HPDE6-E6E7 (cell line): ENCODE measurements around the gene PSMD14.

Experiments
- DNase-seq: peaks from one replicate; pipeline ENCODE4 v3.0.0; 2011; ENCODE audit warnings: missing footprints; ENCODE audit errors: extremely low spot score

The PSMD14 gene

DNA sequence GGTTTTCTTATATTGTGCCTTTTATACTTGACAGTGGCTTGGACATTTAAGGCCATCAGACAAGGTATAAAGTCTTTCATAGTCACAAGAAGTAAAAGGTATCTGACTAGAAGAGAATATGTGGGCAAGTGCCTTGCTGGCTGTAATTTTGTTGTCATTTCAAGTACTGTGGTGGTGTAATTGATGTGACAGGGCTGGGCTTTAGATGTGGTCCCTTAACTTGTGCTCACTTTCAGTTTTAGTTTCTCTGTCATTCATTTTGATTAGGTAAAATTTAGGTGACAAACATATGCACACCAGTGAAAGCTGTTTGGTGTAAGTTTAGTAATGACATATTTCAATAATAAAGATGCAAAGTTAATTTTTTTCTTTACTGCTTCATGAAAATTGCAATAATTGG, 76.6 kb downstream of the PSMD14 start:
- DNase-seq = no peak

DNA sequence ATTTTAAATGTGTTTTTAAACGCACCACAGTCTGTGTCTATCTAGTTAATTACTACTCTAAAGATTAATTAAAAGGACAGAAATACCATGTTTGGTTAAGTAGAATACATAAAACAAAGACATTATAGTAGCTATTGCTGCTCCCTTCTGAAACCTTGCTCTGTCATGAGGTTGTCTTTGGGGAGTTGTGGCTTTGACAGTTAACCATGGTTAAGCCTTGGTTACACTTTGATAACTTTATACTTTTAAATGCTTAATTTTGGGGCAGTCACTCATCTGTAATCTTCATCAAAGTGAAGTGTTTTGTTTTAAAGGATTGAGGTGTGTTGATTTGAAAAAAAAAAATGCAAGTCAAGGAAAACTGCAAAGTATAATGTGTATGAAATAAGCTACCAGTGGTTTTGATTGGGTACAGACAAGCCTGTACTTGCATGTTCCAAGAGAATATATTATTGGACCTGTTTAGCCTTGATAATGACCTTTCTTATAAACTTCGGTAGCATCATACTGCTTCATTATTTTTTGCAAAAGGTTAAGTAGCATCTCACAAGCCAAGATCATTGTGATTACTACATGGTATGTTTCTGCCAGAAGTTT, 78.1 kb downstream of the PSMD14 start:
- no peak for DNase-seq

DNA sequence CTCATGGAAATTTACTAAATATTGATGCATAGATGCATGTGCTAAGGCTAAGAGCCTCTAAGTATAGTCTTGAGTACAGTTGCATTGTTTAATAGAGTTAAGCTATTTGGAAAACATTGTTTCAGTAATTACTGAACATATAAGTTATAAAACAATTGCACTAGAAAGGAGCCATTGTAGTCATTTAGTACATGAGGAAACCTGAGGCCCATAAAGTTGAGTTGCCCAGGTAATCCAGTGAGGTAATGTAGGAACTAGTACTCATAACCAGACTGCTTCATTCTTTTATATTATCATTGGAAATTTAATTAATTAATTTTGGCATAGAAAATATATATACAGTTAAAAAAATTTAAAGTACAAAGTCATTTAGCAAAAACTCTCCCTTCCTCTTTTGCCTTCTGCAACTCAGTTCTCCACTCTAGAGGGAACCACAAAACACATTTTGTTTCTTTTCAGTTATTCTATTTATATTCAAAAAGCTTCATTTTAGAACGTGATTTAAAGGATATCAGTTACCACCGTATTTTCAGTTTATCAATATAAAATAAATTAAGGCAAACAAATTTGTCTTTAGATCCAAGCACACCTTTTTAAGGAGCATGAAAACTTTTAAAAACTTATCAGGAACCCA, 80.0 kb downstream of the PSMD14 start:
- no peak for DNase-seq

DNA sequence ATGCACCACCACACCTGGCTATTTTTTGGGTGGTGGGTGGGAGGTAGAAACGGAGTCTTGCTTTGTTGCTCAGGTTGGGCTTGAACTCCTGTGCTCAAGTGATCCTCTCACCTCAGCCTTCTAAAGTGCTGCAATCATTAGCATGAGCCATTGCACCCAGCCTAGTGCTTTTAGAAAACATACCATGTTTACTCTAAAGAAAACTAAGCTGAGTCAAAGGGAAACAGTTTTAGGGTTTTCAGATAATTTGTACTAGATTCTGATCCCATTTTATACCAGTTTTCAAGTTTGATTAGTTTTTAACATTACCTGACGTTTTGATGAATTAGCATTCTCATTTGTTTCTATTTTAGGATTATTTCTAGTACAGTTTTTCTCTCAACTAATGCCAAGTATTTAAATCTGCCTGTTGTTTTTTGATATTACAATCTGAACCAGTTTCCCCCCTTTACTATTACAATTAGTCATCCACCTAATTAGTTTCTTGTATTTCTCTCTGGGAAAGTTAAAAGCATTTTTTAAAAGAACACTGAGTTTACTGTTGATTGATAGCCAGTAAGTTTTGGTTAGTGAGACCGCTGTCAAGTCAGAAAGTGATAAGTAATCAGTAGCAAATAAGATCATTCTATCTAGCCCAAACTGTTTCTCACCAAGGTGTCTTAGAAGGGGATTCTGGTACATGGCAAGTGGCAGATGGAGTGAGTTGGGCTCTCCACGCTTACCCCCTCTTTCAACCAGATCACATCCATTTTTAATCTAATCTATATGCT, 83.7 kb downstream of the PSMD14 start:
- DNase-seq = no peak

DNA sequence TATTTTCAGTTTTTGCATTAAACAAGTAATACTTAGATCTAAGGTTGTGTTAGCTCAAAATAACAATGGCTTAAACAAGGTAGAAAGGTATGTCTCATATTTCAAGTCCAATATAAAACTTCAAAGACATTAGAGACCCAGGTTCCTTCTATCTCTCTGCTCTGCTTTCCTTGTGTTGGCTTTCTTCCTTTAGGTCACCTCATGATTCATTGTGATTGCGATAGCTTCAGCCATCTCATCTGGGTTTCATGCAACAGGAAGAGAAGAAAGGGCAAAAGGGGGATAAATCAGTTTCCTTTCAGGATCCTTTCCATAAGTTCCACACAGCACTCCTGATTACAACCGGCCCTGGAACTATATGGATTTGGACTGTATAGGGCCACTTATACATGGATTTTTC, 91.9 kb downstream of the PSMD14 start:
- DNase-seq = no peak

DNA sequence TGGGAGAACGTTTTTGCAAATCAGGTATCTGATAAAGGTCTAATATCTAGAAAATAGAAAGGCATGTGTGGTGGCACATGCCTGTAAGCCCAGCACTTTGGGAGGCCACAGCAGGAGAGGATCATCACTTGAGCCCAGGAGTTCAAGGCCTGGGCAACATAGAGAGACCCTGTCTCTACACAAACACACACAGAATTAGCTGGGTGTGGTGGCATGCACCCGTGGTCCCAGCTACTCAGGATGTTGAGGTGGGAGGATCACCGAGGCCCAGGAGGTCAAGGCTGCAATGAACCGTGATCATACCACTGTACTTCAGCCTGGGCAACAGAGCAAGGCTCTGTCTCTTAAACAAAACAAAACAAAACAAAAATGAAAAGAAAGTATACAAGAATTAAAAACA, 94.1 kb downstream of the PSMD14 start:
- DNase-seq = no peak

DNA sequence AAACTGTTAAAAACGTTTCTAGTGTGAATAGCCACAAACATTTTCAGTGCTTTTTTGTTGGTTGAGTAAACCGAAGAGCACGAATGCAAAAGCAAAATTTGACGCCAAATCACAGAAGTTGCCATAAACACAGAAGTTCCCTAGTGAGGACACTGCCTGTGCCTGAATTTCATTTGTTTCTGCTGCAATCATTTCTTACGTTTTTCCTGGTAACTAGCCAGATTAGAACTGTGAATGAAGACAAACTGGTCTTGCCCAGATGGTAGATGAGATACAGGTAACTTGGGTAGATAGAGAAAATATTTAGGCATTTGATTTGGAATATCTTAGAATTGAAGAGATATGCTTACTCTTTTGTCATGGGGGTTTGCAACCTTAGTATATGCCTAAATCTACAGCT, 98.1 kb downstream of the PSMD14 start:
- no peak for DNase-seq

DNA sequence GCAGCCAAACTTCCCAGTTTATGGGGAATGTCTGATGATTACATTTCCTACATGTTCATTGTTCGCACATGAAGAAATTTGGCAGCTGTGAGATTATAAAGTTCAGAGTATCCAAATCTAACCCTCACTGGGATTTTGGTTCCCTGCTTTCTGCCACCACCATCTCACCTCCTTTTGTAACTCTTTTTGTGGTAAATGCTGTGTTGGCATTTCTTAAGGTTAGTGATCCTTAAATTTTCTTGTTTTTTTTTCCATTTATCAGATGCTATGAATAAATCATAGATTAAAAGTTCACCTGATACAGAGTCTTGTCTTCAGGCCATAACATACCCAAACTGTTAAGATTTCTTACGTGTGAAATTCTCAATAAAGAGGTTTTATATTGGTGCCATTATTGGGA, 99.4 kb downstream of the PSMD14 start:
- DNase-seq = no peak

DNA sequence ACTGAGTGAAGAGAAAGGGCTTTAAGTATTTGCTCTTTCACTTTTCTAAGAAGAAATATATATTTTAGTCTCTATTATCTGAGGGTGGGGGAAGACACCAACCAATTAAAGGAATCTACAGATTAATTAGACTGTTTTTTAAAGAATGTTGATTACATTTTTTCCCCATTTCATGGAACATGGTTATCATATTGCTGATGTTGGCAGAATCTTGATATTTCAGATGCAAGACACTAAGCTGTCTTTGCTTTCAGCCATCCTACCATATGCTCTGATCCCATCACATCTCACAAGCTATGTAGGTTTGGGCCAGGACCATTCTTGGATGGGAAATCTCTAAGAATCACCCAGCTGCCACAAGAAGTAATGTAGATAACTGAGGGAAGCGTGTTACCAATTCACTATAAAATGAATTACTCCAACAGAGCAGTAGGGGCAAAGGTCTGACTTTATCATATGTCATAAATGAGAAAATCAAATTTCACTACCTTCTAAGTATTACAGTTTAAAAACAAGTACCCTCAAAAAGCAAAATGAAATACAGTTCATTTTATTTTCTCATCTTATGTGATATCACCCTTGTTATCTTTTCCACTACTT, 101.2 kb downstream of the PSMD14 start:
- no peak for DNase-seq

DNA sequence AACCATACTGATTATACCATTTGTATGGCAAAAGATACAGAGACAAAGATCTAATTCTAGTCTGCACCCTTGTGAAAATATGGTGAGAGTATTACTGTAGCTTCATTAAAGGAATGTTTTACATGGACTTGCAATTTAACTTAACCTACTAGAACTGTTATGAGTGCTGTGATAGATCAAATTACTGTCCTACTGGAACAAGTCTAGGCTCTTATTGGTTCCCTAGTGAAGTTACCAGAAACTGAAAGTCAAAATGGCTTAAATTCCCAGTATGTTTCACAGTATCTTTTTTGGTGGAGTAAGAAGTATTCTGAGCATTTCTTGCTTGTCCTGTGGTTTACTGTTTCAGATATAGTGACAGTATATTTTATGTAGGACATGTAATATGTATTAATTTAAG, 104.1 kb downstream of the PSMD14 start:
- DNase-seq = no peak

DNA sequence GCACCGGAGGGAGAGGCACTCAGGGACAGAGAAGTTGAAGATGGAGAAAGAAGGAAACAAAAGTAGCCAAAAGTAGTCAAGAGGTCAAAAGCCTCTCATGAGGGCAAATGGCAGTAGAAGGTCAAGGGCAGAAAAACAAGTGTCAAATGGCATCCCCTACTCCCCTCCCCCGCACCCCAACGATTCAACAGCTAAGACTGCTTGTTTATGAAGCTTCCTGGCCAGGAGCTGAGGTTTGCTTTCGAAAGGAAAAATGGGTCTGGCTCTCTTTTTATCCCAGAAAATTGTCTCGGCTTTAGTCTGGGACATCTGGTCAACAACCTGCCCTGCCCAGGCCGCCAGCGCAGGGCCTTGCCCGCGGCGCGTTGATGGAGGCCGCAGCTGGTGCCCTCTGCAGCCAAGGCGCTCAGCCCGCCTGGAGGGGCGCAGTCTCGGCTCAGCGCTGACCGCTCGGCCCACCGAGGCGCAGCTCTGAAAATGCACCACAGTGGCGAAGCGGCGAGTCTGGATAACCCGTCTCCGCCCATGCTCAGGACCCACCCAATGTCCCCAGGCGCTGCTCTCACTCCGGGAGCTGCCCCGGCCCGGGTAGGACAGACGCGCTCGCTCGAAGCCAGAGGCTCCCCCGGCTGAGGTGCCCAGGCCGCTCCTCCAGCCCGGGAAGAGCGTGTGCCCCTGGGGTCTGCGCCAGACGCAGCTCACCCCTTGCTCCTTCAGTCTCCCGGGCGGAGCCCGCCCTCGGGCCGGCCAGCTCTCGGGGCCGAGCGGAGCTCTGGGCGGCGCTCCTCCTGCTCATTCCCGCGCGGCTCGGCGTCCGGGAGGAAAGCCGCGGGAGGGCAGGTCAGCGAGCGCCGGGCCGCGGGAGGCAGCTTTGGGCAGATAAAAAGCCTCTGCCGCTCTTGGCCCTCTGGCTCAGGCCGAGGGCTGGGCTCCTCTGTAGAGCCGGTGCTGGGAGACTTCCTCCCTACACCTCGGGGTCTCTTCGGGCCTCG, 106.1 kb downstream of the PSMD14 start:
- DNase-seq = no peak

DNA sequence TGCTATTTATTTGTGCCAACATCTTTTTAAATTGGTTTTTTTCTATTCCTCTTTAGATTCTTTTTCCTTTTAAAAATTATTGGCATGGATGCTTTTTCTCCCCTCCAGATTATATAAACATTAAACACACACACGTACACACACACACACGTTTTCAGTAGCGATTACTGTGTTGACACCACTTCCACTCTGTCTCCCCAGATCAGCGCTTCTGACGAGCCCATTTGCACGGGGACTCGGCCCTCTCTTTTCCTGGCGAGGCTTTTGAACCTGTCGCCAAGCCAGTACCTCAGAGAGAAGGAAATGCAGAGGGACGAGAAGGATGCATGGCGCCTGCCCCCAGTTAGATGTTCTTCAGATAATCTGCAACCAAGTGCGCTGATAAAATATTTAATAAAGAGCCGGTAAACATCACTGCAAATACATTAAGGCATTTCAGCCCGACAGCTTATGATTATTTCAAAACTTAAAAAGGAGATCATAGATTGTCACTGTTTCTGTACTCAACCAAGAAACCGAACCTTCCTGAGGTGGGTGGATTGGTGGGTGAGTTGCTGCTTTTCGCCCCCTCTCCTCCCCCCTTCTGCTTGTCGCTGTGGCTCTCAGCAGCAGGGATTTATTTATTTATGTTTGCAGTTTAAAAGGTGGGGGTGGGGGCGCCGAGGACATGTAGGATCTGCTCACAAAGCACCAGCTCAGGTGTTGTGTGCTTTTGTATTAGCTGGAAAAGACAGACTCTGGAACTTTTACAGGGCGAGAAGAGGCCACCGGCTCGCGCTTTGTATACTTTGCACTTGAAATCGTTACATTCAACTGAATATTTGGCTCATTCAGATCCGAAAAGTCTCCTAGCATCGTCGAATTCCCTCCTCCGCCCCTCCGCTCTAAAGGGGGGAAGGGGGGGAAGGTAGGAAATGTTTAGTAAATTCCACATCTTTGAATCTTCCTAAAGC, 107.1 kb downstream of the PSMD14 start:
- no peak for DNase-seq

DNA sequence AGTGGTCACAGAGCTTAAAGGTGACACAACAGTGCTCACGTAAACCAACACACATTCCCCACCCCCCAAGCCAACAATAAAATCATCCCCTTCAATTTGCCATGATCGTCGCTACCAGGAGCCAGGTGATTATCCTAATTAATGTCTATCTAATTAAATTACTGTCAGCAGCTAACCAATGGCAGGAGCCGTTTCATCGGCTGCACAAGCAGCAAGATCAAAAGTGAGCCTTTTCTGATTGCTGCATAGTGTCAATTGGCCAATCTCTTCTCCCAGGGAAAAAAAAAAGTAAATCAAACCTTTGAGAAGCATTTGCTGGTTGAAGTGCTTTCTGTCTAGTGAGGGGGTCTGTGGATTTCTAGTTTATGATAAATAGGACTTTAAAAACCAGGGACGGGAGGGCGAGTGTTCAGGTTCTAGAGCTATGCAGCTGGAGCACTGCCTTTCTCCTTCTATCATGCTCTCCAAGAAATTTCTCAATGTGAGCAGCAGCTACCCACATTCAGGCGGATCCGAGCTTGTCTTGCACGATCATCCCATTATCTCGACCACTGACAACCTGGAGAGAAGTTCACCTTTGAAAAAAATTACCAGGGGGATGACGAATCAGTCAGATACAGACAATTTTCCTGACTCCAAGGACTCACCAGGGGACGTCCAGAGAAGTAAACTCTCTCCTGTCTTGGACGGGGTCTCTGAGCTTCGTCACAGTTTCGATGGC, 107.9 kb downstream of the PSMD14 start, which contains the start of gene TBR1:
TSS of gene TBR1 (plus strand) at position 311 of the 721 bp plus-strand sequence. CDS start at position 425, 114 bp downstream.
- no peak for DNase-seq

DNA sequence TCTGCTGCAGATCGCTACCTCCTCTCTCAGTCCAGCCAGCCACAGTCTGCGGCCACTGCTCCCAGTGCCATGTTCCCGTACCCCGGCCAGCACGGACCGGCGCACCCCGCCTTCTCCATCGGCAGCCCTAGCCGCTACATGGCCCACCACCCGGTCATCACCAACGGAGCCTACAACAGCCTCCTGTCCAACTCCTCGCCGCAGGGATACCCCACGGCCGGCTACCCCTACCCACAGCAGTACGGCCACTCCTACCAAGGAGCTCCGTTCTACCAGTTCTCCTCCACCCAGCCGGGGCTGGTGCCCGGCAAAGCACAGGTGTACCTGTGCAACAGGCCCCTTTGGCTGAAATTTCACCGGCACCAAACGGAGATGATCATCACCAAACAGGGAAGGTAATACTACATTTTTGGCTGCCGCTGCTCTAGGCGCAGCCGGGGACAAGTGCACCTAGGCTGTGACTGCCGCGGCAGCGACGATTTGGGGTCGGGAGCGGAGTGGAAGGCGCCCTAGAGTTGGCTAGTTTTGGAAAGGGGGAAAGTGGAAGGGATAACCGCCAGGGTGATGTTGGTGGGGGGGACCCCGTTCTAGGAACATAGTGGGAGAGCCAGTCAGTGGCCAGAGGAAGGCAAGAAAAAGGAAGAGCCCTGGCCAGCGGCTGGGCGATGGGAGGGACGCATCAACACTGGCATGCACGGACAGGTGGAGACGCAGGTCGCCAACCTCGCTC, 108.6 kb downstream of the PSMD14 start:
- DNase-seq = no peak

DNA sequence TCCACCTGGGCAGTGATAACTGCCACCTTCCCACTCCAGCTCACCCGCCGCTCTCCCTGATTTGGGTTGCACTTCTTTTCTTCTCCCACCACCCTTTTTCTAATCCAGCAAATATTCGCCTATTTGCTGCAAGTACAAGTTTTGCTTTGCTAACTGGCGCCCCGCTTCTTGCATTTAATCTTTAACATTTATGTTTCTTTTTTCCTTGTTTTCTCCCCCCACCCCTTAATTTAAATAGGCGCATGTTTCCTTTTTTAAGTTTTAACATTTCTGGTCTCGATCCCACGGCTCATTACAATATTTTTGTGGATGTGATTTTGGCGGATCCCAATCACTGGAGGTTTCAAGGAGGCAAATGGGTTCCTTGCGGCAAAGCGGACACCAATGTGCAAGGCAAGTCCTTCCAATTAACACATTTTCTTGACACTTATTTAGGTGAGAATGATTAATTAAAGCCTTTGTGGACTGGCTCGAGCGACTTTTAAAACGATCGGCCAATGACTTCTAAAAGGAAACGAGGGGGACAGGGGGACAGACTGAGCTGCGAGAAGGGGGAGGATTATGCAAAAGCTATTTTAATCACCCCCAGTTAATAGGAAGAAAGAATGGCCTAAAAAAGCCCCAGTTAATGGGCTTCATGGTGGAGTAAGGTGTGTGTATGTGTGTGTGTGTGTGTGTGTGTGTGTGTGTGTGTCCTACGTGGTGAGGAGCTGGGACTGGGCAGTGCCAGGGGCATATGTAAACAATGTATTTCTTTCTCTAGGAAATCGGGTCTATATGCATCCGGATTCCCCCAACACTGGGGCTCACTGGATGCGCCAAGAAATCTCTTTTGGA, 109.4 kb downstream of the PSMD14 start:
- no peak for DNase-seq

DNA sequence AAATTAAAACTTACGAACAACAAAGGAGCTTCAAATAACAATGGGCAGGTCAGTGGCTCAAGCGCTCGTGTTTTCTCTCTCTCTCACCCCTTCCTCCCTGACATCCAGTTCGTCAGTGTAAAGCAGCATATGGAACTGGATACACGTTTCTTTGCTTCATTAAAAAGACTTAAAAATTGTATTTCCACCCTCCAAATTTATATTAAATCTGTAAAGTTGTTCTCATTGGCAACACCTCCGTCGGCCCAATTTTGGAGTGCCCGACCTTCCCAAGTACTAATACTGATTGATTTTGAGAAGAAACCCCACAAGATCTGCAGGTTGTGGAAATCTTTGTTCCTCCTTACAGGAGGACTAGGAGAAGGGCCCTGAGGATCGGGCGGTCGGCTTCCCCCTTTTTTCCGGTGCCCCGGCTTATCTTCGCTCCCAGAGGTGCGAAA, 110.1 kb downstream of the PSMD14 start:
- no peak for DNase-seq

DNA sequence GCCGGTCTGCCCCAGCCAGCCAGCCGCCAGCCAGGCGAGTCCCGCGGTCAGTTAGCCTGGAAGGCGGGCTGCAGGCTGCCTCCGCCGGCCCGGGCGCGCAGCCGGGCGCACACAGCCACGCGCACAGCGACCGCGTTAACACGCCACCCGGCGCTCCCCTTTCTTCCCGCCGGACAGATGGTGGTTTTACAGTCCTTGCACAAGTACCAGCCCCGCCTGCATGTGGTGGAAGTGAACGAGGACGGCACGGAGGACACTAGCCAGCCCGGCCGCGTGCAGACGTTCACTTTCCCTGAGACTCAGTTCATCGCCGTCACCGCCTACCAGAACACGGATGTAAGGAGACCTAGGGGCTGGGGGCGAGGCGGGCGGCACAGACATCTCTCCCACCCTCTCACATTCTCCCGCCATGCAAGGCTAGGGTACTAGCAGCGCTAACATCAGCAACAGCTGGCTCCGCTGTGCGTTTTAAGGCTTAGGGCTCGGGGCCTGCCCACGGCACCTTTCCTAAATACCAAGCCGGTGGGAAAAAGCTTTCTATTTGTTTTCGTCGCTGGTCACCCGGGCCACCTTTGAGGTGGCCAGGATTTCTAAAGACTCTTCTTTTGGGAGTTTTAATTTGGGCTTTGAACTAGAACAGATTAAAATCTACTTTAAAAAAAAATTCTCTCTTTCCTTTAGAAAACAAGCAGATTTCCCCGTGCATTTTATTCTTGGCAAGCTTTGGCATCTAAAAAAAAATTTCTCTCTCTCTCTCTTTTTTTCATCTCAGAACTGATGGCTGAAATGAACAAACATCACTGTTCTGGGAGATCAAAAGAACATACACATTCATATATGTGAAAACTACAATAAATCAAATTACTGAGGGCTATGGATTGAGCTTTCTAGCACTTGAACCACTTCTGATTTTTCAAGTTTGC, 110.8 kb downstream of the PSMD14 start:
- no peak for DNase-seq
